Esophagus squamous epithelium (tissue), 4 donors: ENCODE data around the gene FAXC.

Source experiments
- CTCF ChIP-seq, 6 experiments: fragments of 450-650 bp in 4 of 6; fragments of 200-600 bp in 2 of 6; sonication (generic) in 2 of 6; IDR thresholded peaks; one replicate each; pipeline ENCODE4 v1.5.1; 2016 to 2019; ENCODE audit warnings: antibody characterized with exemption in 6 of 6, mild to moderate bottlenecking in 4 of 6, moderate library complexity in 4 of 6
- POLR2A ChIP-seq, 4 donors: fragments of 450-650 bp; IDR thresholded peaks; one replicate each; pipeline ENCODE4 v1.6.1; 2017; ENCODE audit warnings: antibody characterized with exemption in 4 of 4, mild to moderate bottlenecking in 4 of 4, moderate library complexity in 3 of 4

DNA sequence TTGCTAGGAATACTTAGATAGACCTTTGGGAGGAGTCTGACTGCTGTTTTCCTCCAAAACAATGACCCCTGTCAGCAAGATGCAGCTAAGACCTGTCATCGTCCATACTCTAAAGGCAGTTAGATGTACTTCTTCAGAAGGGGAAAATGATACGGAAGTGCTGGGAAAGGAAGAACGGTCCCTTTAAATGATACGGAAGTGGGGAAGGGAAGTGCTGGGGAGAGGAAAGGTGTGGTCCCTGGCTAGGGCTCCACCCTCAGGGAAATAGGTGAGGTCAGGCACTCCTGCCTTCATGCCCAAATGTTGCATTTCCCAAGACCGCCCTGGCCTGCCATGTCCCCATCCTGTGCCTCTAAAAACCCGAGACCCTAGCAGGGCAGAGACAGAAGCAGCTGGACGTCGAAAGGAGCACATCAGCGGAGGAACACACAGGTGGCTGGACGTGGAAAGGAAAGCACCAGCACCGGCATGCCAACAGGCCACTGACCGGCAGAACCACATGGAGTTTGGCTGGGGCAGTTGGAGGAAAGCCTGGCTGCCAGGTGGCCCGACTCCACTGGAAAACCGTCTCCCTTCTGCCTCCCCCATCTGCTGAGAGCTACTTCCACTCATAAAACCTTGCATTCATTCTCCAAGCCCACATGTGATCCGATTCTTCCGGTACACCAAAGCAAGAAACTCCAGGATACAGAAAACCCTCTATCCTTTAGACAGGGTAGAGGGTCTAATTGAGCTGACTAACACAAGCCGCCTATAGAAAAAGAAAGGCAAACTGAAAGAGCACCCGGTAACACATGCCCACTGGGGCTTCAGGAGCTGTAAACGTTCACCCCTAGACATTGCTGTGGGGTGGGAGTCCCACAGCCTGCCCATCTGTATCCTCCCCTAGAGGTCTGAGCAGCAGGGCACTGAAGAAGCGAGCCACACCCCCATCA lies 94.6 kb downstream of the FAXC start:
- TF ChIP-seq CTCF (IDR thresholded peaks at IDR 0.05) (no peak), POLR2A (IDR thresholded peaks at IDR 0.05) (no peak)
